AG04450 (cell line): Measurements from ENCODE around the gene RANBP17. TPM values are rescaled to one million over a fixed set of nuclear protein-coding genes. Genes with fewer than 3 reads are reported as not detected.

Source experiments
- CTCF ChIA-PET: fragments of 300-600, 350-600 bp; formaldehyde crosslinking; extraction: SDS; loops from one replicate; lab custom pipeline; 2022; ENCODE audit warnings: antibody characterized with exemption, inconsistent platforms; lab: Charles Lee
- POLR2A ChIA-PET: fragments of 350-600 bp; formaldehyde crosslinking; extraction: SDS; loops from one replicate; lab custom pipeline; 2021; ENCODE audit warnings: antibody characterized with exemption, inconsistent platforms; lab: Yijun Ruan, JAX
- DNase-seq: peaks from one replicate; pipeline ENCODE4 v3.0.0-alpha.2; 2011; ENCODE audit warnings: low read depth, low spot score
- H3K27ac ChIP-seq: one replicate; pipeline ENCODE4 v1.5.1; 2012; ENCODE audit warnings: low read depth, low read length, control low read depth
- H3K27me3 ChIP-seq: one replicate; pipeline ENCODE4 v1.6.0; 2012; ENCODE audit warnings: low read length; ENCODE audit not compliant: control insufficient read depth, insufficient read depth
- H3K4me3 ChIP-seq: 2 replicates; pipeline ENCODE4 v1.5.1; 2011; ENCODE audit warnings: mild to moderate bottlenecking, low read depth, low read length, control low read depth
- H3K9me3 ChIP-seq: 2 replicates; pipeline ENCODE4 v1.5.1; 2012; ENCODE audit warnings: low read length; ENCODE audit not compliant: control insufficient read depth, insufficient read depth
- polyA plus RNA-seq: library from polyadenylated mRNA; depleted of rRNA; stranded (reverse); fragments of >200 nt; gene quantifications from 2 replicates; pipeline ENCODE4 v1.2.3, GENCODE V29; 2011
- TF ChIP-seq, protein P1 (sequence below): IDR thresholded peaks from 2 replicates; pipeline ENCODE4 v1.5.1; 2011; ENCODE audit warnings: low read depth, low read length, control low read depth, inconsistent platforms

Gene RANBP17
- polyA plus RNA-seq, 1 experiment, result 11.6 TPM

DNA sequence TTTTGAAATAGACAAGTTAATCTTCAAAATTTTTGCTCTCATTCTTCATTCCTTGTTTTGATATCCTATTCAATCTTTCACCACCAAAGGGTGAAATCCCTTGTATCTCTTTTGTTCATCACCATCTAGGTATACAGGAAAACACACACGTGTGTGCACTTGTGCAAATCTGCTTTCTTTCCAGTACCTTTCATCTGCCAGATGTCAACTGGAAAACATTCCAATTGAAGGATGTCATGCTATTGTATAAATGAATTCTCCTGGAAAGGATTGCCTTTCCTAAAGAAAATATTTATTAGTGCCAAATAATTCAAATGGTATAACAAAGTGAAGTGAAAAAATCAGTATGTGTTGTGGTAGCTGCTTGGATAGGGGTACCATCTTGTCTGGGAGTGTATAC lies 123.7 kb downstream of the RANBP17 start:
- no peaks in the 10 kb centered on the region for H3K27me3 ChIP-seq
- H3K4me3 ChIP-seq, result no peak overlapping the region
- no peak for DNase-seq
- ChIA-PET POLR2A (no interaction called here), CTCF (interaction anchor here (2.3 kb wide), 1 partner anchor 357 kb away, joined by 14 read pairs; no protein-coding TSS in a partner anchor)
- TF ChIP-seq, protein P1, sequence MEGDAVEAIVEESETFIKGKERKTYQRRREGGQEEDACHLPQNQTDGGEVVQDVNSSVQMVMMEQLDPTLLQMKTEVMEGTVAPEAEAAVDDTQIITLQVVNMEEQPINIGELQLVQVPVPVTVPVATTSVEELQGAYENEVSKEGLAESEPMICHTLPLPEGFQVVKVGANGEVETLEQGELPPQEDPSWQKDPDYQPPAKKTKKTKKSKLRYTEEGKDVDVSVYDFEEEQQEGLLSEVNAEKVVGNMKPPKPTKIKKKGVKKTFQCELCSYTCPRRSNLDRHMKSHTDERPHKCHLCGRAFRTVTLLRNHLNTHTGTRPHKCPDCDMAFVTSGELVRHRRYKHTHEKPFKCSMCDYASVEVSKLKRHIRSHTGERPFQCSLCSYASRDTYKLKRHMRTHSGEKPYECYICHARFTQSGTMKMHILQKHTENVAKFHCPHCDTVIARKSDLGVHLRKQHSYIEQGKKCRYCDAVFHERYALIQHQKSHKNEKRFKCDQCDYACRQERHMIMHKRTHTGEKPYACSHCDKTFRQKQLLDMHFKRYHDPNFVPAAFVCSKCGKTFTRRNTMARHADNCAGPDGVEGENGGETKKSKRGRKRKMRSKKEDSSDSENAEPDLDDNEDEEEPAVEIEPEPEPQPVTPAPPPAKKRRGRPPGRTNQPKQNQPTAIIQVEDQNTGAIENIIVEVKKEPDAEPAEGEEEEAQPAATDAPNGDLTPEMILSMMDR, result no peak
- no peak overlapping the region for H3K27ac ChIP-seq
- peaks cover 3% of the 10 kb centered on the region for H3K9me3 ChIP-seq

DNA sequence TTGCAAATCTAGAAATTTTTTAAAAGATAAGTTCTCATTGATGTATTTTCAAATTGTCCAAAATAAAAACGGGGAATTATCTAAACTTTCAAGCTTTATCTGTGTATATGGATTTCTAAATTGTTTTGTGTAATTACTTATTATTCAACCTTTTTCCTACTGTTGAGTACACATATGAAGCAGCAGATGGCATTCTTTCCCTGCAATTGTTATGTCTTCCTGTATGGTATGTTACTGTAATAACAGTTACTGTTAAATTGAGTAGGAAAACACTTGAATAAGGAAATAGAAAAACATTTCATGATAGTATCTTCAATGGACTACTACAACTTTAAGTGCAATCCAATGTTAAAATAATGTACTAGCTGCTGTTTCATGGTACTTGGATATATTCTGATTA lies 124.8 kb downstream of the RANBP17 start:
- TF ChIP-seq, protein P1, result peak; percentile 18; the same call in 1 of the 2 replicates
- Histone ChIP-seq H3K27me3 (no peaks in the 10 kb centered on the region), H3K4me3 (no peak overlapping the region), H3K27ac (no peak overlapping the region), H3K9me3 (no peaks in the 10 kb centered on the region)
- DNase-seq, result no peak
- POLR2A ChIA-PET, result no interaction called here
- CTCF ChIA-PET, result interaction anchor here (0.7 to 2.3 kb wide), 5 partner anchors 43 to 356 kb away, joined by 3 to 14 read pairs (median 3); no protein-coding TSS in a partner anchor

DNA sequence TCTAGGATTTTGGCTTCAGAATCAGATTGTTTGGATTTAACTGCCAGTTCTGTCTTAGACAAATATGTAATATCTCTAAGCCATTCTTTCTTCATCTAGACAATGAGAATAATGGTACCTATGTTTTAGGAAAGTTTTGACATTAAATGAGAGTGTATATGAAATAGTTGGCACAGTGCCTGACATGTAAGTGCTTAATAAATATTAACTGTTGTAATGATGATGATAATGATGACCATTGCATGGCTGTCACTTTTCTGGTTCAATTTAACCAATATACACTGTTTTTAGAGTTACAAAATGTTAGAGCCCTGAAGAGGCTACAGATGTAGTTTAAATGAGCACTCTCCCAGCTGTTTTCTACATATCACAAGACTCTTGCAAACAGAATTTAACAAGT lies 131.7 kb downstream of the RANBP17 start:
- DNase-seq, result no peak
- TF ChIP-seq, protein P1, result no peak
- no peaks in the 10 kb centered on the region for H3K27me3 ChIP-seq
- ChIA-PET POLR2A (no interaction called here), CTCF (no interaction called here)
- no peaks in the 10 kb centered on the region for H3K9me3 ChIP-seq
- H3K4me3 ChIP-seq, result no peak overlapping the region
- H3K27ac ChIP-seq, result no peak overlapping the region

DNA sequence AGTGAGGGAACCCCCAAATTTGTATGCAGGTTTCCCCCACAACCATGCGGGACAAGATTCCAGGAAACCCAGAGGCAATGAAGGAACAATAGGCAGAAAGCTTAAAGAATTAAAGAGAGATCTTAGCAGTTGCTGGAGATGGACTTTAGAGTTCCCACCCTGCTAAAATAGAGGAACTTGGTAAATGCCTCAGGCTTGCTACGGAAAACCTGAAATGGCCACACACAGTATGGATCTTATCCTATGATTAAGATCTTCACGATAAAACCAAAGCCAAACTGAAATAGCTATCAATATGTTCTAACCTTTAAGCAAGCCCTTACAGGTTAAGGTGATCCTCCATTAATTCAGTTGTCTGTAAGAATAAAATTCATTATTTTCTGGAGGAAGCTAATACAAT lies 148.3 kb downstream of the RANBP17 start:
- Histone ChIP-seq H3K27ac (no peak overlapping the region), H3K9me3 (no peaks in the 10 kb centered on the region), H3K27me3 (no peaks in the 10 kb centered on the region), H3K4me3 (no peak overlapping the region)
- no peak for DNase-seq
- TF ChIP-seq, protein P1, result no peak
- CTCF ChIA-PET, result no interaction called here
- POLR2A ChIA-PET, result no interaction called here

DNA sequence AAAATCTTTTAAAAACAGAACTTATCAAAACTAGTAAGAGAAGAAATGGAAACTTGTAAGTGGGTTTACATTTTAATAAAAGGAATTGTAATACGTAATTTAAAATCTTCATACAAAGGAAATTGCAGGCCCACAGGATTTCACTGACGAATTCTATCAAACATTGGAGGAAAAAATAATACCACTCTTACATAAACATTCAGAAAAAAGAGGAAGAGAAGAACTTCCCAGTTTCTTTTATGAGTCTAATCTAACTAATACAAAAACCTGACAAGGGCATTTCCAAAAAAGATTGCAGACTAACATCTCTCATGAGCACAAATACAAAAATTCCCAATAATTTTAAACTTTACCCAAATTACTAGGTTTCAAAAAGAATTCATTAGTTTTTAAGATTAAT lies 149.0 kb downstream of the RANBP17 start:
- DNase-seq, result no peak
- Histone ChIP-seq H3K9me3 (no peaks in the 10 kb centered on the region), H3K27ac (no peak overlapping the region), H3K4me3 (no peak overlapping the region), H3K27me3 (no peaks in the 10 kb centered on the region)
- CTCF ChIA-PET, result no interaction called here
- TF ChIP-seq, protein P1, result no peak
- POLR2A ChIA-PET, result no interaction called here
